ENCODE data around the gene NES. TPM values are rescaled to one million over a fixed set of nuclear protein-coding genes. Genes with fewer than 3 reads are reported as not detected.

The NES gene
- total RNA-seq, 1 donor from 2014 or later, result not detected

- intact Hi-C loops (cut with micrococcal nuclease), result no loop called here
- peaks cover 73% of the 10 kb centered on the region for H3K4me1 Mint-ChIP-seq
- no peak for DNase-seq
- no peaks in the 10 kb centered on the region for H3K36me3 Mint-ChIP-seq (ENCODE audit: low read depth)
- CTCF ChIA-PET, result interaction anchor here (0.7 to 1.6 kb wide), 3 partner anchors 10 to 37 kb away, joined by 3 to 5 read pairs (median 5); no protein-coding TSS in a partner anchor
- peak overlapping the region; percentile 19 for H3K4me3 Mint-ChIP-seq
- no peak for ATAC-seq (ENCODE audit: low read depth)
- H3K9me3 Mint-ChIP-seq, result no peaks in the 10 kb centered on the region
- POLR2A ChIA-PET, result interaction anchor here (0.5 to 0.6 kb wide), 2 partner anchors 34 to 210 kb away, joined by 3 read pairs; no protein-coding TSS in a partner anchor
- peaks cover under 1% of the 10 kb centered on the region for H3K27me3 Mint-ChIP-seq
- TF ChIP-seq, protein P1, sequence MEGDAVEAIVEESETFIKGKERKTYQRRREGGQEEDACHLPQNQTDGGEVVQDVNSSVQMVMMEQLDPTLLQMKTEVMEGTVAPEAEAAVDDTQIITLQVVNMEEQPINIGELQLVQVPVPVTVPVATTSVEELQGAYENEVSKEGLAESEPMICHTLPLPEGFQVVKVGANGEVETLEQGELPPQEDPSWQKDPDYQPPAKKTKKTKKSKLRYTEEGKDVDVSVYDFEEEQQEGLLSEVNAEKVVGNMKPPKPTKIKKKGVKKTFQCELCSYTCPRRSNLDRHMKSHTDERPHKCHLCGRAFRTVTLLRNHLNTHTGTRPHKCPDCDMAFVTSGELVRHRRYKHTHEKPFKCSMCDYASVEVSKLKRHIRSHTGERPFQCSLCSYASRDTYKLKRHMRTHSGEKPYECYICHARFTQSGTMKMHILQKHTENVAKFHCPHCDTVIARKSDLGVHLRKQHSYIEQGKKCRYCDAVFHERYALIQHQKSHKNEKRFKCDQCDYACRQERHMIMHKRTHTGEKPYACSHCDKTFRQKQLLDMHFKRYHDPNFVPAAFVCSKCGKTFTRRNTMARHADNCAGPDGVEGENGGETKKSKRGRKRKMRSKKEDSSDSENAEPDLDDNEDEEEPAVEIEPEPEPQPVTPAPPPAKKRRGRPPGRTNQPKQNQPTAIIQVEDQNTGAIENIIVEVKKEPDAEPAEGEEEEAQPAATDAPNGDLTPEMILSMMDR (IDR thresholded peaks at IDR 0.05), result no peak
- H3K27ac Mint-ChIP-seq, result no peak overlapping the region
Measured at GRCh38 chr1:156664046-156664766, 13.0 kb downstream of the NES start.

GRCh38 chr1:156663178-156663577 is 14.0 kb downstream of the NES start:
- Mint-ChIP-seq H3K4me3 (no peak overlapping the region), H3K27me3 (no peaks in the 10 kb centered on the region), H3K36me3 (ENCODE audit: low read depth) (no peaks in the 10 kb centered on the region), H3K9me3 (no peaks in the 10 kb centered on the region), H3K4me1 (peaks cover 80% of the 10 kb centered on the region), H3K27ac (no peak overlapping the region)
- intact Hi-C loops (cut with micrococcal nuclease), result no loop called here
- no peak for ATAC-seq (ENCODE audit: low read depth)
- CTCF ChIA-PET, result no interaction called here
- TF ChIP-seq, protein P1 (IDR thresholded peaks at IDR 0.05), result no peak
- POLR2A ChIA-PET, result interaction anchor here (0.6 kb wide), 1 partner anchor 404 kb away, joined by 3 read pairs; no protein-coding TSS in a partner anchor
- no peak for DNase-seq

DNA sequence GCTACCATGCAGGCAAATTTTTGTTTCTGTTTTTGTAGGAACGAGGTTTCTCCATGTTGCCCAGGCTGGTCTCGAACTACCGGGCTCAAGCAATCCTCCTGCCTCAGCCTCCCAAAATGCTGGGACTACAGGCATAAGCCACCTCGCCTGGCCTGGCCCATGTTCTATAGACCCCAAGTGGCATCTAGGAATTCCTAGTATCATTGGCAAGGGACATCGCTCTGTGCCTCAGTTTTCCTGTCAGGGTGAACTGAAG is 14.5 kb downstream of the NES start:
- intact Hi-C loops (cut with micrococcal nuclease), result no loop called here
- no peaks in the 10 kb centered on the region for H3K9me3 Mint-ChIP-seq
- ATAC-seq (ENCODE audit: low read depth) (no peak), DNase-seq (no peak)
- no peak overlapping the region for H3K4me3 Mint-ChIP-seq
- H3K27me3 Mint-ChIP-seq, result no peaks in the 10 kb centered on the region
- no peaks in the 10 kb centered on the region for H3K36me3 Mint-ChIP-seq (ENCODE audit: low read depth)
- ChIA-PET POLR2A (interaction anchor here (0.6 kb wide), 1 partner anchor 403 kb away, joined by 3 read pairs; no protein-coding TSS in a partner anchor), CTCF (interaction anchor here (0.9 kb wide), 1 partner anchor 35 kb away, joined by 3 read pairs; no protein-coding TSS in a partner anchor)
- H3K4me1 Mint-ChIP-seq, result peaks cover 84% of the 10 kb centered on the region
- H3K27ac Mint-ChIP-seq, result no peak overlapping the region
- TF ChIP-seq, protein P1 (IDR thresholded peaks at IDR 0.05), result no peak

DNA sequence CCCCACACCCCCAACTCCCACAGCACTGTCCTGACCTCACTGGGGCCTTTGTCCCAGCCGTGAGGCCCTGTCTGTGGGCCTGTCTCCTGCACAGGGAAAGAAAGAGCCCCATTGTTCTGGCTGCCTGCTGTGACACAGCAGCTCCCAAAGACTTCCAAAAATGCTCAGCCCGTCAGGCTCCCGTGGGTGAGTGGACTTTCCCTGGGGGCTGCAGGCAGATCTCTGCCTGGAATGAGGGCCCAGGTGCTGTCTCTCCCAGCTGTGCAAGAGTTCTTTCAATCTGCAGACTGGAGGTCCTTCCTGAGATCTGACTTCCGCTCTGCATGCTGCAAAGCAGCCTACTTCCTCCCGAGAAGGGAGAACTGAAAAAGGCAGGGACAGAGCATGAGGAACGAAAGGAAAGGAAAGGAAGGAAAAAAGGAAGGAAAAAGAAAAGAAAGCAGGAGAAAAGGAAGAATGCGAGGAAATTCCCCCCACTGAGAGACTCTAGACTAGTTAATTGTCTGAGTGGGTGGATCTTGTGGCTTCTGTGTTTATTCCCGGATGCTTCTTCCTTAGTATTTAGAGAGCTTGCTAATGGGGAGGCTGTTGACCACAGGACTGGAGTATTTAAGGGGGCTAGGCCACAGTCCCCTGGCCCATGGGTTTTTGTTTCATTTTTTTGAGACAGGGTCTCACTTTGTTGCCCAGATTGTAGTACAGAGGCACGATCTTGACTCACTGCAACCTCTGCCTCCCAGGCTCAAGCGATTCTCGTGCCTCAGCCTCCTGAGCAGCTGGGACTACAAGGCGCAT is 15.0 kb downstream of the NES start:
- TF ChIP-seq, protein P1 (IDR thresholded peaks at IDR 0.05), result no peak
- DNase-seq (no peak), ATAC-seq (ENCODE audit: low read depth) (no peak)
- H3K4me1 Mint-ChIP-seq, result peaks cover 89% of the 10 kb centered on the region
- POLR2A ChIA-PET, result interaction anchor here (1.0 kb wide), 1 partner anchor 161 kb away, joined by 3 read pairs; the partner anchor contains the start of gene MEF2D
- H3K27ac Mint-ChIP-seq, result peak overlapping the region; percentile 43
- CTCF ChIA-PET, result interaction anchor here (0.9 to 4.6 kb wide), 2 partner anchors 35 to 38 kb away, joined by 3 to 34 read pairs; no protein-coding TSS in a partner anchor
- no peak overlapping the region for H3K4me3 Mint-ChIP-seq
- peaks cover 4% of the 10 kb centered on the region for H3K27me3 Mint-ChIP-seq
- intact Hi-C loops (cut with micrococcal nuclease), result no loop called here
- H3K36me3 Mint-ChIP-seq (ENCODE audit: low read depth), result no peaks in the 10 kb centered on the region
- H3K9me3 Mint-ChIP-seq, result no peaks in the 10 kb centered on the region

GRCh38 chr1:156660752-156661112 is 16.5 kb downstream of the NES start:
- Mint-ChIP-seq H3K9me3 (no peaks in the 10 kb centered on the region), H3K36me3 (ENCODE audit: low read depth) (no peaks in the 10 kb centered on the region), H3K27me3 (peaks cover 17% of the 10 kb centered on the region), H3K4me3 (no peak overlapping the region), H3K4me1 (peaks cover 94% of the 10 kb centered on the region), H3K27ac (peak overlapping the region; percentile 24)
- intact Hi-C loops (cut with micrococcal nuclease), result loop anchor here (1.0 to 2.0 kb wide), 5 partner anchors 18 to 230 kb away; partner anchors contain the start of gene CRABP2
- ChIA-PET CTCF (interaction anchor here (0.9 to 4.6 kb wide), 8 partner anchors 16 to 255 kb away, joined by 3 to 34 read pairs (median 7); partner anchors contain the start of gene NES), POLR2A (interaction anchor here (0.6 to 1.3 kb wide), 5 partner anchors 16 to 1687 kb away, joined by 3 to 10 read pairs (median 3); partner anchors contain the start of gene GPATCH4)
- ATAC-seq (ENCODE audit: low read depth) (no peak), DNase-seq (no peak)
- TF ChIP-seq, protein P1 (IDR thresholded peaks at IDR 0.05), result no peak

All from activated B cell treated with CpG ODN at 0.5 μM for 24 hours (primary cell).